Keratinocyte (primary cell): Measurements from ENCODE around the gene NF1. TPM values are rescaled to one million over a fixed set of nuclear protein-coding genes. Genes with fewer than 3 reads are reported as not detected.
"Not testable (repeated sequence)": the region's sequence is repeated elsewhere in the genome, so short reads cannot be mapped to it uniquely, and the experiment has no call there.

ENCODE experiments used
- DNase-seq: peaks from one replicate; pipeline ENCODE4 v3.0.0-alpha.2; 2011; ENCODE audit warnings: low read depth, missing footprints, low spot score
- FAIRE-seq: peaks from 2 replicates; lab custom pipeline; 2011; peaks lifted over from hg19 to GRCh38; lab: Jason Lieb, UNC
- H2AFZ ChIP-seq: 2 replicates; pipeline ENCODE4 v1.6.0; 2012; ENCODE audit warnings: low read length, control low read depth, inconsistent platforms; ENCODE audit not compliant: control insufficient read depth
- H3K27ac ChIP-seq: 2 replicates; pipeline ENCODE4 v1.5.1; 2011; ENCODE audit warnings: low read length; ENCODE audit not compliant: control insufficient read depth, insufficient read depth
- H3K27me3 ChIP-seq: 3 replicates; pipeline ENCODE4 v1.6.0; 2011; ENCODE audit warnings: low read length; ENCODE audit not compliant: control insufficient read depth, insufficient read depth; ENCODE audit errors: extremely low read depth
- H3K36me3 ChIP-seq, 2 experiments: 2 replicates in 1 of 2; 3 replicates in 1 of 2; pipeline ENCODE4 v1.5.1; 2011; ENCODE audit warnings: low read length in 2 of 2, mild to moderate bottlenecking in 1 of 2; ENCODE audit not compliant: control insufficient read depth in 2 of 2, insufficient read depth in 2 of 2; ENCODE audit errors: extremely low read depth in 1 of 2
- H3K4me1 ChIP-seq: 3 replicates; pipeline ENCODE4 v1.5.1; 2011; ENCODE audit warnings: low read length; ENCODE audit not compliant: control insufficient read depth, insufficient read depth; ENCODE audit errors: extremely low read depth
- H3K4me2 ChIP-seq: 3 replicates; pipeline ENCODE4 v1.6.0; 2011; ENCODE audit warnings: low read depth, low read length; ENCODE audit not compliant: control insufficient read depth, insufficient read depth; ENCODE audit errors: extremely low read depth
- H3K4me3 ChIP-seq, 3 experiments: fragments of 200-600 bp in 1 of 3; sonication (generic) in 1 of 3; 2 replicates in 2 of 3; 3 replicates in 1 of 3; pipeline ENCODE4 v1.5.1; 2011 to 2016; ENCODE audit warnings: low read length in 3 of 3, mild to moderate bottlenecking in 3 of 3, control low read depth in 2 of 3, inconsistent platforms in 1 of 3, low read depth in 1 of 3, mixed read lengths in 1 of 3, mixed run types in 1 of 3, moderate library complexity in 1 of 3; ENCODE audit not compliant: control insufficient read depth in 2 of 3, insufficient read depth in 2 of 3; ENCODE audit errors: extremely low read depth in 1 of 3
- H3K79me2 ChIP-seq: 2 replicates; pipeline ENCODE4 v1.6.0; 2012; ENCODE audit warnings: low read length; ENCODE audit not compliant: control insufficient read depth, insufficient read depth
- H3K9ac ChIP-seq: 3 replicates; pipeline ENCODE4 v1.6.0; 2011; ENCODE audit warnings: low read length; ENCODE audit not compliant: control insufficient read depth, insufficient read depth; ENCODE audit errors: extremely low read depth
- H3K9me1 ChIP-seq: 3 replicates; pipeline ENCODE4 v1.6.0; 2011; ENCODE audit warnings: low read length; ENCODE audit not compliant: control insufficient read depth, insufficient read depth; ENCODE audit errors: extremely low read depth
- H3K9me3 ChIP-seq: 2 replicates; pipeline ENCODE4 v1.5.1; 2012; ENCODE audit warnings: low read depth, low read length; ENCODE audit not compliant: control insufficient read depth
- H4K20me1 ChIP-seq: 3 replicates; pipeline ENCODE4 v1.6.0; 2011; ENCODE audit warnings: low read length; ENCODE audit not compliant: control insufficient read depth, insufficient read depth; ENCODE audit errors: extremely low read depth
- EZH2 ChIP-seq: IDR thresholded peaks from one replicate; pipeline ENCODE4 v1.6.1; 2012; ENCODE audit warnings: inconsistent platforms, mild to moderate bottlenecking, low read length, moderate library complexity
- dilution Hi-C: fragments of 300-500 bp; cut with MboI; formaldehyde crosslinking; loops from one replicate; pipeline ENCODE4 v1.7.0; 2020; ENCODE audit warnings: low sequenced_read_pairs; ENCODE audit not compliant: extremely low pct_ligation_motif_present
- polyA plus RNA-seq, 5 experiments: library from polyadenylated mRNA; depleted of rRNA in 3 of 5; stranded (reverse) in 3 of 5; stranded (forward) in 1 of 5; unstranded in 1 of 5; fragments of >200 nt; gene quantifications; 1 replicate in 1 of 5; 2 replicates in 3 of 5; 3 replicates in 1 of 5; pipeline versions ENCODE4 v1.2.1 to v1.2.3, GENCODE V29; 2011 to 2012; ENCODE audit warnings: missing spikeins in 2 of 5, low read depth in 1 of 5, low replicate concordance in 1 of 5
- TF ChIP-seq, protein P1 (sequence below), 3 experiments: IDR thresholded peaks in 1 of 3; conservative IDR thresholded peaks in 1 of 3; optimal IDR thresholded peaks in 1 of 3; 2 replicates in 2 of 3; 3 replicates in 1 of 3; pipeline versions ENCODE3 to v1.5.1; 2011; ENCODE audit warnings: low read length in 3 of 3, mild to moderate bottlenecking in 3 of 3, moderate library complexity in 2 of 3, control low read depth in 1 of 3, inconsistent platforms in 1 of 3; ENCODE audit not compliant: insufficient read depth in 2 of 3; ENCODE audit errors: extremely low read depth in 1 of 3

Gene NF1
- polyA plus RNA-seq, 1 donor (not counting 4 experiments of a cell fraction or from before 2014, with no cell fraction given) = 26.7 TPM

DNA sequence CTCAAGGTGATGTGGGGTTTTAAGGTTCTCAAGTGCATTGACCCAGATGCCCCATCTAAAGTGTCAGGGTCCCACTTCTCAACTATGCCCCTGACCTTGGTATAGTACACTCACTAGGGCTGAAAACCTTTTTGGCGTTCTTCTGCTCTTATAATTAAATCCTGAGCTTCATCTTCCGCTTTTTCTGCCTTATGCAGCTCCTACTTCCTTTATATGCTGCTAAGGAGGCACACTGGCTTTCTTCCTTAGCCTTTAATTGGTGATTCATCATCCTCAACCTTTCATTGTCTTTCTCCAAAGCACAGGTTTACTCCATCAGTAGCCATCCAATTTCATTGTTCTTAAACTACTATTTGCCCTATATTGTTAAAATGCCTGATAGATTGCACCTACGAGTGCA is 5.3 kb upstream of the NF1 start:
- no peak for TF ChIP-seq EZH2
- TF ChIP-seq, protein P1, sequence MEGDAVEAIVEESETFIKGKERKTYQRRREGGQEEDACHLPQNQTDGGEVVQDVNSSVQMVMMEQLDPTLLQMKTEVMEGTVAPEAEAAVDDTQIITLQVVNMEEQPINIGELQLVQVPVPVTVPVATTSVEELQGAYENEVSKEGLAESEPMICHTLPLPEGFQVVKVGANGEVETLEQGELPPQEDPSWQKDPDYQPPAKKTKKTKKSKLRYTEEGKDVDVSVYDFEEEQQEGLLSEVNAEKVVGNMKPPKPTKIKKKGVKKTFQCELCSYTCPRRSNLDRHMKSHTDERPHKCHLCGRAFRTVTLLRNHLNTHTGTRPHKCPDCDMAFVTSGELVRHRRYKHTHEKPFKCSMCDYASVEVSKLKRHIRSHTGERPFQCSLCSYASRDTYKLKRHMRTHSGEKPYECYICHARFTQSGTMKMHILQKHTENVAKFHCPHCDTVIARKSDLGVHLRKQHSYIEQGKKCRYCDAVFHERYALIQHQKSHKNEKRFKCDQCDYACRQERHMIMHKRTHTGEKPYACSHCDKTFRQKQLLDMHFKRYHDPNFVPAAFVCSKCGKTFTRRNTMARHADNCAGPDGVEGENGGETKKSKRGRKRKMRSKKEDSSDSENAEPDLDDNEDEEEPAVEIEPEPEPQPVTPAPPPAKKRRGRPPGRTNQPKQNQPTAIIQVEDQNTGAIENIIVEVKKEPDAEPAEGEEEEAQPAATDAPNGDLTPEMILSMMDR (optimal IDR thresholded peaks at IDR 0.05 in 1 of 3, IDR thresholded peaks at IDR 0.05 in 1 of 3, conservative IDR thresholded peaks at IDR 0.05 in 1 of 3; ENCODE audit: extremely low read depth in 1 of 3, insufficient read depth in 2 of 3, low read length in 3 of 3) = no peak
- H3K9ac ChIP-seq = no peak overlapping the region
- DNase-seq (no peak), FAIRE-seq (peak; percentile 20)
- no peaks in the 10 kb centered on the region for H3K79me2 ChIP-seq
- H3K9me3 ChIP-seq = no peaks in the 10 kb centered on the region
- peaks cover 3% of the 10 kb centered on the region for H3K4me1 ChIP-seq
- dilution Hi-C loops = no loop called here
- H3K27ac ChIP-seq = no peak overlapping the region
- no peaks in the 10 kb centered on the region for H3K27me3 ChIP-seq
- no peaks in the 10 kb centered on the region for H3K9me1 ChIP-seq
- no peaks in the 10 kb centered on the region for H3K36me3 ChIP-seq
- no peak overlapping the region for H3K4me2 ChIP-seq
- no peak overlapping the region for H3K4me3 ChIP-seq
- no peaks in the 10 kb centered on the region for H4K20me1 ChIP-seq
- no peak overlapping the region for H2AFZ ChIP-seq

DNA sequence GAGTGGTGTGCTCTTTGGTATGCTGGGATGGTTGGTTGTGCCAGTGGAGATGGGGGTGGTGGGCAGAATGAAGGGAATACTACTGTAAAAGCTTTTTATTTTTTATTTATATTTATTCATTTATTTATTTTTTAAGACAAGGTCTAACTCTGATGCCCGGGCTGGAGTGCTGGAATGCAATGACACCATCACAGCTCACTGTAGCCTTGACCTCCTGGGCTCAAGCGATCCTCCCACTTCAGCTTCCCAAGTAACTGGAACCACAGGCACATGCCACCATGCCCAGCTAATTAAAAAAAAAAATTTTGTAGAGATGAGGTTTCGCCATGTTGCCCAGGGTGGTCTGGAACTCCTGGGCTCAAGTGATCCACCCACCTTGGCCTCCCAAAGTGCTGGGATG is 4.1 kb upstream of the NF1 start:
- dilution Hi-C loops, DNase-seq, H3K4me2 ChIP-seq, H3K9ac ChIP-seq, H3K36me3 ChIP-seq, FAIRE-seq, H4K20me1 ChIP-seq, H3K9me1 ChIP-seq, H3K27me3 ChIP-seq, H3K9me3 ChIP-seq, H3K4me3 ChIP-seq, H3K4me1 ChIP-seq, H3K79me2 ChIP-seq, H2AFZ ChIP-seq, H3K27ac ChIP-seq: not testable (repeated sequence)

DNA sequence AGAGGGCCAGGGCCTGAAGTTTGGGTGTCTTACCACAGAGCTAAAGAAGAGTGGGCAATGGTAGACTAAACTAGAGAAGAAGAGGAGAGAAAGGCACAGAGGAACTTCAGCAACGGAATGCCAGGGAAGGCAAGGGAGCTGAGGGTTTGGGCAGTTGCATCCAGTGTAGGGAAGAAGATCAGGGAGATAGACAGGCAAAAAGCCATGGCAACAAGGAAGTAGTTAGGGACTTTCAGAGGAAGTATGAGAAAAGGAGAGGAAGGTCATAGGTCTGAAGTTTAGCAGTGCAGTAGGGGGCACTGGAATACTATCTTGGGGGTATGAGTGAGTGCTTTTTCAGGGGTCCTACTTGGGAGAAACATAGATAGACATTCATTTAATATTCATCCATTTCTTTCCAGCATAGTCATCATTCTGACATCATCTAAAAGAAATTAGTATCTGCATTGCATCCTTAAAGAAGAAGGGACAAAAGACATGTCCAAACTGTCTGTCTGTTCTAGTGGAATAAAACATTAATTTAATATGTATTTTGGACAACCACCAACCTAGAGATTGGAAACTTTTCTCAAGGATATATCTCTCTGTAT is 2.2 kb upstream of the NF1 start:
- no peaks in the 10 kb centered on the region for H3K36me3 ChIP-seq
- no peak for FAIRE-seq

More for the DNA sequence above, 2.2 kb upstream of the NF1 start:
- Histone ChIP-seq H3K27me3 (no peaks in the 10 kb centered on the region), H3K9me3 (no peaks in the 10 kb centered on the region), H2AFZ (no peak overlapping the region), H3K4me2 (no peak overlapping the region), H3K4me1 (peaks cover 11% of the 10 kb centered on the region), H3K9me1 (no peaks in the 10 kb centered on the region), H3K79me2 (peaks cover 24% of the 10 kb centered on the region), H4K20me1 (no peaks in the 10 kb centered on the region), H3K9ac (no peak overlapping the region), H3K27ac (no peak overlapping the region), H3K4me3 (no peak overlapping the region)
- TF ChIP-seq, protein P1 (optimal IDR thresholded peaks at IDR 0.05 in 1 of 3, IDR thresholded peaks at IDR 0.05 in 1 of 3, conservative IDR thresholded peaks at IDR 0.05 in 1 of 3; ENCODE audit: extremely low read depth in 1 of 3, insufficient read depth in 2 of 3, low read length in 3 of 3) = no peak
- TF ChIP-seq EZH2 = no peak
- dilution Hi-C loops = no loop called here
- DNase-seq = no peak
